GM23338 (cell line): ENCODE results near the gene IGF2R. TPM values are rescaled to one million over a fixed set of nuclear protein-coding genes. Genes with fewer than 3 reads are reported as not detected.

Experiments
- EZH2 ChIP-seq: fragments of 200-600 bp; sonication (generic); IDR thresholded peaks from one replicate; pipeline ENCODE4 v1.8.0; 2017; ENCODE audit warnings: antibody characterized with exemption, mild to moderate bottlenecking, low read depth; ENCODE audit not compliant: unreplicated experiment
- polyA plus RNA-seq: library from polyadenylated mRNA; unstranded; fragments of >200 nt; fragmentation: Nextera tagmentation; extraction: Ambion mirVana; gene quantifications from 2 replicates; pipeline ENCODE4 v1.2.1, GENCODE V29; 2016
- total RNA-seq: library from RNA; depleted of rRNA; stranded (reverse); fragments of >200 nt; shearing (Covaris generic); gene quantifications from 2 replicates; pipeline ENCODE4 v1.2.3, GENCODE V29; 2014
- TF ChIP-seq, protein P1 (sequence below): fragments of 250-450 bp; sonication (Bioruptor Pico); IDR thresholded peaks from 2 replicates; pipeline ENCODE4 v1.5.0; 2020; ENCODE audit warnings: mild to moderate bottlenecking, moderate library complexity
- TF ChIP-seq, protein P2 (sequence below): IDR thresholded peaks from one replicate; pipeline ENCODE4 v1.6.1; 2018; ENCODE audit warnings: antibody characterized with exemption; ENCODE audit not compliant: unreplicated experiment
- TF ChIP-seq, protein P3 (sequence below): IDR thresholded peaks from 2 replicates; pipeline ENCODE4 v1.6.1; 2016; ENCODE audit warnings: antibody characterized with exemption

IGF2R gene
- total and polyA plus RNA-seq, 2 experiments from 2014 or later: 12.5 to 76.4 TPM

DNA sequence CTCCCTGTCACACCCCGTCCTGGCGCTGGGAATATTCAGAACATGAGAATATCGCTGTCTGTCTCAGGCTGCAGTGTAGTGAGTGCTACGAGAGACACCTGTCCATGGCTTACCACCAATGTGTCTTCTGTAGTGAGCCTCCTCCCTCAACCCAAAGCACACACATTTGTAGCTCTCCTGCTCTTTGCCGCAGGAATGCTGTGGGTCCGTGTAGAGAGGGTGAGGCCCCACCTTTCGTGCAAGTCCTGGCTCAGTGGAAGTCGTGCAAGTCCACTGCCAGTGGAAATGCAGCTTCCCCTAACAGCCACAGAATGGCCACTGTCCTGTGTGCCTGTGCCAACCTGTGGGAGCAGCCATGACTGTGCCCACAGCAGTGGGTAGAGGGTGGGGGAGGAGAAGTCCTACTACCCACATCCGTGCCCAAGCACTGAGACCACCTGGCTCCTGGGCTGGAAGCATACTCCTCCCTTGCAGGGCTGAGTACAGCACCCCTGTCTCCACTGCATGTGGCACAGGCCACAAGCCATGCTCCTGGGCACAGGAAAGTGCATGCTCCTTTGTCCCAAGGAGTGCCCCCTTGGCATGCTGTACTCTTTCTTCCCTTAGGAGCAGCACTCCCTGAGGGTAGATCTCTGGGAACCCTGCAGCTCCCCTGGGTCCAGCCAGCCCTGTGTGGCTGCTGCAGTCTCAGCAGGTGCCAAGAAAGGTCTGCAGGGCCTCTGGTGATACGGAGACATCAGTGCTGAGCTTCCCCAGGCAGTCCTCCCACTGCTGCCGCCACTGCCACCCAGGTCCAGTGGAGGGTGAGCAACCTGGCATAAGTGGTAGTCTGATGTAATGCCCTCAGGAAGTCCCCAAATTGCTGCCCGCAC lies 28.0 kb downstream of the IGF2R start (continued):
- TF ChIP-seq, protein P1, sequence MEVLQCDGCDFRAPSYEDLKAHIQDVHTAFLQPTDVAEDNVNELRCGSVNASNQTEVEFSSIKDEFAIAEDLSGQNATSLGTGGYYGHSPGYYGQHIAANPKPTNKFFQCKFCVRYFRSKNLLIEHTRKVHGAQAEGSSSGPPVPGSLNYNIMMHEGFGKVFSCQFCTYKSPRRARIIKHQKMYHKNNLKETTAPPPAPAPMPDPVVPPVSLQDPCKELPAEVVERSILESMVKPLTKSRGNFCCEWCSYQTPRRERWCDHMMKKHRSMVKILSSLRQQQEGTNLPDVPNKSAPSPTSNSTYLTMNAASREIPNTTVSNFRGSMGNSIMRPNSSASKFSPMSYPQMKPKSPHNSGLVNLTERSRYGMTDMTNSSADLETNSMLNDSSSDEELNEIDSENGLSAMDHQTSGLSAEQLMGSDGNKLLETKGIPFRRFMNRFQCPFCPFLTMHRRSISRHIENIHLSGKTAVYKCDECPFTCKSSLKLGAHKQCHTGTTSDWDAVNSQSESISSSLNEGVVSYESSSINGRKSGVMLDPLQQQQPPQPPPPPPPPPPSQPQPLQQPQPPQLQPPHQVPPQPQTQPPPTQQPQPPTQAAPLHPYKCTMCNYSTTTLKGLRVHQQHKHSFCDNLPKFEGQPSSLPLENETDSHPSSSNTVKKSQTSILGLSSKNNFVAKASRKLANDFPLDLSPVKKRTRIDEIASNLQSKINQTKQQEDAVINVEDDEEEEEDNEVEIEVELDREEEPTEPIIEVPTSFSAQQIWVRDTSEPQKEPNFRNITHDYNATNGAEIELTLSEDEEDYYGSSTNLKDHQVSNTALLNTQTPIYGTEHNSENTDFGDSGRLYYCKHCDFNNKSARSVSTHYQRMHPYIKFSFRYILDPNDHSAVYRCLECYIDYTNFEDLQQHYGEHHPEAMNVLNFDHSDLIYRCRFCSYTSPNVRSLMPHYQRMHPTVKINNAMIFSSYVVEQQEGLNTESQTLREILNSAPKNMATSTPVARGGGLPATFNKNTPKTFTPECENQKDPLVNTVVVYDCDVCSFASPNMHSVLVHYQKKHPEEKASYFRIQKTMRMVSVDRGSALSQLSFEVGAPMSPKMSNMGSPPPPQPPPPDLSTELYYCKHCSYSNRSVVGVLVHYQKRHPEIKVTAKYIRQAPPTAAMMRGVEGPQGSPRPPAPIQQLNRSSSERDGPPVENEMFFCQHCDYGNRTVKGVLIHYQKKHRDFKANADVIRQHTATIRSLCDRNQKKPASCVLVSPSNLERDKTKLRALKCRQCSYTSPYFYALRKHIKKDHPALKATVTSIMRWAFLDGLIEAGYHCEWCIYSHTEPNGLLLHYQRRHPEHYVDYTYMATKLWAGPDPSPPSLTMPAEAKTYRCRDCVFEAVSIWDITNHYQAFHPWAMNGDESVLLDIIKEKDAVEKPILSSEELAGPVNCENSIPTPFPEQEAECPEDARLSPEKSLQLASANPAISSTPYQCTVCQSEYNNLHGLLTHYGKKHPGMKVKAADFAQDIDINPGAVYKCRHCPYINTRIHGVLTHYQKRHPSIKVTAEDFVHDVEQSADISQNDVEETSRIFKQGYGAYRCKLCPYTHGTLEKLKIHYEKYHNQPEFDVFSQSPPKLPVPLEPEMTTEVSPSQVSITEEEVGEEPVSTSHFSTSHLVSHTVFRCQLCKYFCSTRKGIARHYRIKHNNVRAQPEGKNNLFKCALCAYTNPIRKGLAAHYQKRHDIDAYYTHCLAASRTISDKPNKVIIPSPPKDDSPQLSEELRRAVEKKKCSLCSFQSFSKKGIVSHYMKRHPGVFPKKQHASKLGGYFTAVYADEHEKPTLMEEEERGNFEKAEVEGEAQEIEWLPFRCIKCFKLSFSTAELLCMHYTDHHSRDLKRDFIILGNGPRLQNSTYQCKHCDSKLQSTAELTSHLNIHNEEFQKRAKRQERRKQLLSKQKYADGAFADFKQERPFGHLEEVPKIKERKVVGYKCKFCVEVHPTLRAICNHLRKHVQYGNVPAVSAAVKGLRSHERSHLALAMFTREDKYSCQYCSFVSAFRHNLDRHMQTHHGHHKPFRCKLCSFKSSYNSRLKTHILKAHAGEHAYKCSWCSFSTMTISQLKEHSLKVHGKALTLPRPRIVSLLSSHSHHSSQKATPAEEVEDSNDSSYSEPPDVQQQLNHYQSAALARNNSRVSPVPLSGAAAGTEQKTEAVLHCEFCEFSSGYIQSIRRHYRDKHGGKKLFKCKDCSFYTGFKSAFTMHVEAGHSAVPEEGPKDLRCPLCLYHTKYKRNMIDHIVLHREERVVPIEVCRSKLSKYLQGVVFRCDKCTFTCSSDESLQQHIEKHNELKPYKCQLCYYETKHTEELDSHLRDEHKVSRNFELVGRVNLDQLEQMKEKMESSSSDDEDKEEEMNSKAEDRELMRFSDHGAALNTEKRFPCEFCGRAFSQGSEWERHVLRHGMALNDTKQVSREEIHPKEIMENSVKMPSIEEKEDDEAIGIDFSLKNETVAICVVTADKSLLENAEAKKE (CRISPR knock-in tag): no peak
- TF ChIP-seq EZH2: no peak
- TF ChIP-seq, protein P2, sequence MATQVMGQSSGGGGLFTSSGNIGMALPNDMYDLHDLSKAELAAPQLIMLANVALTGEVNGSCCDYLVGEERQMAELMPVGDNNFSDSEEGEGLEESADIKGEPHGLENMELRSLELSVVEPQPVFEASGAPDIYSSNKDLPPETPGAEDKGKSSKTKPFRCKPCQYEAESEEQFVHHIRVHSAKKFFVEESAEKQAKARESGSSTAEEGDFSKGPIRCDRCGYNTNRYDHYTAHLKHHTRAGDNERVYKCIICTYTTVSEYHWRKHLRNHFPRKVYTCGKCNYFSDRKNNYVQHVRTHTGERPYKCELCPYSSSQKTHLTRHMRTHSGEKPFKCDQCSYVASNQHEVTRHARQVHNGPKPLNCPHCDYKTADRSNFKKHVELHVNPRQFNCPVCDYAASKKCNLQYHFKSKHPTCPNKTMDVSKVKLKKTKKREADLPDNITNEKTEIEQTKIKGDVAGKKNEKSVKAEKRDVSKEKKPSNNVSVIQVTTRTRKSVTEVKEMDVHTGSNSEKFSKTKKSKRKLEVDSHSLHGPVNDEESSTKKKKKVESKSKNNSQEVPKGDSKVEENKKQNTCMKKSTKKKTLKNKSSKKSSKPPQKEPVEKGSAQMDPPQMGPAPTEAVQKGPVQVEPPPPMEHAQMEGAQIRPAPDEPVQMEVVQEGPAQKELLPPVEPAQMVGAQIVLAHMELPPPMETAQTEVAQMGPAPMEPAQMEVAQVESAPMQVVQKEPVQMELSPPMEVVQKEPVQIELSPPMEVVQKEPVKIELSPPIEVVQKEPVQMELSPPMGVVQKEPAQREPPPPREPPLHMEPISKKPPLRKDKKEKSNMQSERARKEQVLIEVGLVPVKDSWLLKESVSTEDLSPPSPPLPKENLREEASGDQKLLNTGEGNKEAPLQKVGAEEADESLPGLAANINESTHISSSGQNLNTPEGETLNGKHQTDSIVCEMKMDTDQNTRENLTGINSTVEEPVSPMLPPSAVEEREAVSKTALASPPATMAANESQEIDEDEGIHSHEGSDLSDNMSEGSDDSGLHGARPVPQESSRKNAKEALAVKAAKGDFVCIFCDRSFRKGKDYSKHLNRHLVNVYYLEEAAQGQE: no peak
- TF ChIP-seq, protein P3, sequence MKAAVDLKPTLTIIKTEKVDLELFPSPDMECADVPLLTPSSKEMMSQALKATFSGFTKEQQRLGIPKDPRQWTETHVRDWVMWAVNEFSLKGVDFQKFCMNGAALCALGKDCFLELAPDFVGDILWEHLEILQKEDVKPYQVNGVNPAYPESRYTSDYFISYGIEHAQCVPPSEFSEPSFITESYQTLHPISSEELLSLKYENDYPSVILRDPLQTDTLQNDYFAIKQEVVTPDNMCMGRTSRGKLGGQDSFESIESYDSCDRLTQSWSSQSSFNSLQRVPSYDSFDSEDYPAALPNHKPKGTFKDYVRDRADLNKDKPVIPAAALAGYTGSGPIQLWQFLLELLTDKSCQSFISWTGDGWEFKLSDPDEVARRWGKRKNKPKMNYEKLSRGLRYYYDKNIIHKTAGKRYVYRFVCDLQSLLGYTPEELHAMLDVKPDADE: no peak
